Measurements from ENCODE around the gene FTO. TPM values are rescaled to one million over a fixed set of nuclear protein-coding genes. Genes with fewer than 3 reads are reported as not detected.

The FTO gene
- total RNA-seq, 1 donor from 2014 or later, result 106 TPM

DNA sequence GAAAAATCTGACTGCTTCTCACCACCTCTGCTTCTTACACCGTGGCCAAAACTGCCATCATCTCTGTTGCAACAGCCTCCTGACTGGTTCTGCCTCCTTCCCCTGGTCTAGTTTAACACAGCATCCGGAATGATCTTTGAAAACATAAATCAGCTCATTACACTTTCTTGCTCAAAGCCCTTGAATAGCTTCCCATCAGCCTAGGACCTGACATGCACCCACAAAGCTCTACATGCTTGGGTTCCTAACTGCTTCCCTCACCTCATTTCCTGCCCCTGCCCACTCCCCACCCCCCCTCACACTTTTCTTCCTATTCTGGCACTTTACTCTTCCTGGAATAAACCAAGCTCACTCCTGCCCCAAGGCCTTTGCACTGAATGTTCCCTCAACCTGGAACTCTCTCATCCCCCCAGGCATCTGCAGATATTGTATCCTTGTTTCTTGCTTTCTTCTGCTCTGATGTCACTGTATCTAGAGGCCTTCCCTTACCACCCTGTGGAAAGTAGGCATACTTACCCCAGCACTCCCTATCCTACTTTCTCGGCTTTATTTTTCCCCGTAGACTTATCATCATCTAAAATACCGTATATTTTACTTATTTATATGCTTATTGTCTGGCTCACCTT lies 112.4 kb downstream of the FTO start:
- Mint-ChIP-seq H3K27ac (ENCODE audit: unreplicated experiment) (no peak overlapping the region), H3K27me3 (ENCODE audit: unreplicated experiment) (no peaks in the 10 kb centered on the region), H3K4me1 (ENCODE audit: low read depth, unreplicated experiment) (no peaks in the 10 kb centered on the region), H3K9me3 (ENCODE audit: unreplicated experiment) (peaks cover 2% of the 10 kb centered on the region), H3K36me3 (ENCODE audit: unreplicated experiment) (peaks cover 10% of the 10 kb centered on the region), H3K4me3 (ENCODE audit: unreplicated experiment) (no peak overlapping the region)
- TF ChIP-seq, protein P1, sequence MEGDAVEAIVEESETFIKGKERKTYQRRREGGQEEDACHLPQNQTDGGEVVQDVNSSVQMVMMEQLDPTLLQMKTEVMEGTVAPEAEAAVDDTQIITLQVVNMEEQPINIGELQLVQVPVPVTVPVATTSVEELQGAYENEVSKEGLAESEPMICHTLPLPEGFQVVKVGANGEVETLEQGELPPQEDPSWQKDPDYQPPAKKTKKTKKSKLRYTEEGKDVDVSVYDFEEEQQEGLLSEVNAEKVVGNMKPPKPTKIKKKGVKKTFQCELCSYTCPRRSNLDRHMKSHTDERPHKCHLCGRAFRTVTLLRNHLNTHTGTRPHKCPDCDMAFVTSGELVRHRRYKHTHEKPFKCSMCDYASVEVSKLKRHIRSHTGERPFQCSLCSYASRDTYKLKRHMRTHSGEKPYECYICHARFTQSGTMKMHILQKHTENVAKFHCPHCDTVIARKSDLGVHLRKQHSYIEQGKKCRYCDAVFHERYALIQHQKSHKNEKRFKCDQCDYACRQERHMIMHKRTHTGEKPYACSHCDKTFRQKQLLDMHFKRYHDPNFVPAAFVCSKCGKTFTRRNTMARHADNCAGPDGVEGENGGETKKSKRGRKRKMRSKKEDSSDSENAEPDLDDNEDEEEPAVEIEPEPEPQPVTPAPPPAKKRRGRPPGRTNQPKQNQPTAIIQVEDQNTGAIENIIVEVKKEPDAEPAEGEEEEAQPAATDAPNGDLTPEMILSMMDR (IDR thresholded peaks at IDR 0.05; ENCODE audit: partially characterized antibody, unreplicated experiment), result no peak
- no peak for DNase-seq

DNA sequence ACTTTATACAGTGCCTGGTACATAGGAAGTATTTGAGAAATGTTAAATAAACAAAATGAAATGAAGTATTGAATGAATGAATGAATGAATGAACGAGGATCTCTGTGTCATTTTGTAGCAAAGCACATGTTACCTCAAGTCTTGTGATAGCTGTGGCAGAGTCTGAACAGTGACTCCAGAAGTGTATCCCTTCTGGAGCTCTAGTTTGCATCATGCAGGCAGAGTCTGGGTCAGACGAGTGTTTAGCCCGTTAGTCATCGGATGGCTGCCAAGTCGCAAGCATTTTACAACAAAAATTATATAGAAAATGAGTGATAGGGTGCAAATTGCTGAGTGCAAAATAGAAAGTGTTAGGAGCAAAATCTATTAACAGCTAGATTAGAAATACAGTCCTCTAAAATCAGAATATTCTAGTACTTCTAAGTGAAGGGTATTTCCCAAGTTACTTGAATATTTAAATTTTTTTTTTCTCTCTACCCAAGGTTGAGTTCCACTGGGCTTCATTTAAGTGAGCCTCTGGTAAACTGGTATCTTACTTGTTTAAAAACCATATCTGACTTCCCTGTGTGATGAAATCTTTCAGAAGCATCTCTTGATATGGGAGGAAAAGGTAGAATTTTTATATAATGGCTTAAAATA lies 113.3 kb downstream of the FTO start:
- TF ChIP-seq, protein P1 (IDR thresholded peaks at IDR 0.05; ENCODE audit: partially characterized antibody, unreplicated experiment), result no peak
- peaks cover 2% of the 10 kb centered on the region for H3K9me3 Mint-ChIP-seq (ENCODE audit: unreplicated experiment)
- H3K4me1 Mint-ChIP-seq (ENCODE audit: low read depth, unreplicated experiment), result no peaks in the 10 kb centered on the region
- no peak overlapping the region for H3K4me3 Mint-ChIP-seq (ENCODE audit: unreplicated experiment)
- H3K27ac Mint-ChIP-seq (ENCODE audit: unreplicated experiment), result no peak overlapping the region
- H3K27me3 Mint-ChIP-seq (ENCODE audit: unreplicated experiment), result no peaks in the 10 kb centered on the region
- DNase-seq, result no peak
- H3K36me3 Mint-ChIP-seq (ENCODE audit: unreplicated experiment), result peaks cover 10% of the 10 kb centered on the region

DNA sequence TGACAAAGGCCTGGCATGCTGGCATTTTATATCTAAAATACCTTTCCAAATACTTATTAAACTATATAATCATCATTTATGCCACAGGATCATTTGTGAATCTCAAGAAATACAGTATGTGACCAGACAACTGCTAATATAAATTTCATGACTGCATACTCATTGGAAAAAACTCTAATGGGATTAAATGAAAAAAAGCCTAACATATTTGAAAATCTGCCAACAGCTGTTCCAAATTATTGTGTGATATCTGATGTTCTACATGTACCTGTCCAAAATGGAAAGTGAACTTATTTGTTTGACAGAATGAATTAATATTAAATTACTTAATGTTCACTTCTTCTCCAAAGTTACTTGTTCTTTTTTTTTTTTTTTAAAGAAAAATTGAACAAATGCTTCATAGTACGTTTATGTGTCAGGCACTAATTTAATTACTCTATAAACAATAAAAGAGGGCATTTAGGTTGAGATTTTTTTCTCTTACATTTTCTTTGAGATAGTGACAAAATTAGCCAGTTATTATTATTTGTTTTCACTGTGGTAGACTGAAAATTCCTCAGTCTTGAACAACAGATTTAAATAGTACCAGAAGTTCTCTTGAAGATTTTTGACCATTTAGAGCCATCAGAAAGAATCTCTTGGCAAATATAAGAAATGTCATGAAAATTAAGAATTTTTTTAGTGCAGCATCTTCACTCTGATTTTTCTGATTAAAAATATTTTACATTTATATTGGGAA lies 114.0 kb downstream of the FTO start:
- TF ChIP-seq, protein P1 (IDR thresholded peaks at IDR 0.05; ENCODE audit: partially characterized antibody, unreplicated experiment), result no peak
- no peak overlapping the region for H3K4me3 Mint-ChIP-seq (ENCODE audit: unreplicated experiment)
- no peaks in the 10 kb centered on the region for H3K27me3 Mint-ChIP-seq (ENCODE audit: unreplicated experiment)
- H3K36me3 Mint-ChIP-seq (ENCODE audit: unreplicated experiment), result peaks cover 10% of the 10 kb centered on the region
- peaks cover 2% of the 10 kb centered on the region for H3K9me3 Mint-ChIP-seq (ENCODE audit: unreplicated experiment)
- H3K4me1 Mint-ChIP-seq (ENCODE audit: low read depth, unreplicated experiment), result no peaks in the 10 kb centered on the region
- no peak overlapping the region for H3K27ac Mint-ChIP-seq (ENCODE audit: unreplicated experiment)
- DNase-seq, result no peak

DNA sequence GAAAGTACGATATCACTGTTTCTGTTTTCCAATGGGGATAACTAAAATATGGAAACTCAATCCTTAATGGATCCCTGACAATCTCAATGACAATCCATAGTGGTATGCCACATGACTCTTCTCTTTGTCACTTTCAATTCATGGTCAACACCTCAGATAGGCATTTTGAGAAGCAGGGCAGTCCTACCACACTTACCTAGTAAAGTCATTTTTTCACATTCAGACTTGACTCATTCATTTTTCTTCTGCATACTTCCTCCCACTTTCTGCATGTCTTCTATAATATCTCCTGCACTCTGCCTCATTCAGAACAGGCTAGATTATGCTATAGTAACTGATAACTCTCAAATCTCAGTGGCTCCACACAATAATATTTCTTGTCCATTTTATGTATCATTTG lies 117.5 kb downstream of the FTO start:
- Mint-ChIP-seq H3K4me1 (ENCODE audit: low read depth, unreplicated experiment) (no peaks in the 10 kb centered on the region), H3K36me3 (ENCODE audit: unreplicated experiment) (no peaks in the 10 kb centered on the region), H3K27me3 (ENCODE audit: unreplicated experiment) (no peaks in the 10 kb centered on the region), H3K4me3 (ENCODE audit: unreplicated experiment) (no peak overlapping the region), H3K9me3 (ENCODE audit: unreplicated experiment) (no peaks in the 10 kb centered on the region), H3K27ac (ENCODE audit: unreplicated experiment) (no peak overlapping the region)
- TF ChIP-seq, protein P1 (IDR thresholded peaks at IDR 0.05; ENCODE audit: partially characterized antibody, unreplicated experiment), result no peak
- DNase-seq, result no peak
